Caco-2 (cell line): ENCODE results near the gene FBXO17. TPM values are rescaled to one million over a fixed set of nuclear protein-coding genes. Genes with fewer than 3 reads are reported as not detected.
A peak's percentile ranks its signal among the peaks of the same experiment; 100 is the strongest.

Experiments
- BruUV-seq: library from RNA; stranded (reverse); fragments of 400-500 nt; replicated peaks from 2 replicates; lab custom pipeline; 2021; lab: Mats Ljungman, UMichigan
- CTCF ChIA-PET: fragments of 300-600 bp; sonication (Branson Sonifier 250); formaldehyde crosslinking; loops from one replicate; lab custom pipeline; 2022; ENCODE audit warnings: antibody characterized with exemption; lab: Charles Lee
- POLR2A ChIA-PET: fragments of 300-600 bp; sonication (Branson Sonifier 250); formaldehyde crosslinking; loops from one replicate; lab custom pipeline; 2022; ENCODE audit warnings: antibody characterized with exemption; lab: Charles Lee
- DNase-seq, 2 experiments: peaks; one replicate each; pipeline versions ENCODE4 v3.0.0 to v3.0.0-alpha.2; 2020 to 2022
- H3K27me3 ChIP-seq: replicated peaks from 2 replicates; pipeline ENCODE4 v1.6.0; 2011; ENCODE audit warnings: low read length; ENCODE audit not compliant: control insufficient read depth, insufficient read depth
- H3K36me3 ChIP-seq: 2 replicates; pipeline ENCODE4 v1.5.1; 2011; ENCODE audit warnings: low read length; ENCODE audit not compliant: control insufficient read depth, insufficient read depth
- H3K4me1 ChIP-seq: fragments of 250-450 bp; sonication (Bioruptor Pico); 2 replicates; pipeline ENCODE4 v1.5.1; 2020; ENCODE audit warnings: mild to moderate bottlenecking
- H3K4me3 ChIP-seq: 2 replicates; pipeline ENCODE4 v1.5.1; 2011; ENCODE audit warnings: low read depth, mild to moderate bottlenecking, control low read depth, low read length
- H3K9me3 ChIP-seq: fragments of 250-450 bp; sonication (Bioruptor Pico); 2 replicates; pipeline ENCODE4 v1.5.1; 2020; ENCODE audit warnings: mild to moderate bottlenecking, moderate library complexity
- H3K27ac Mint-ChIP-seq: one replicate; pipeline ENCODE4 v1.8.0; 2022; ENCODE audit warnings: mixed read lengths; ENCODE audit not compliant: unreplicated experiment
- H3K27me3 Mint-ChIP-seq: one replicate; pipeline ENCODE4 v1.8.0; 2022; ENCODE audit warnings: mixed read lengths; ENCODE audit not compliant: insufficient read depth, unreplicated experiment
- H3K36me3 Mint-ChIP-seq: one replicate; pipeline ENCODE4 v1.8.0; 2022; ENCODE audit warnings: mild to moderate bottlenecking, mixed read lengths; ENCODE audit not compliant: insufficient read depth, unreplicated experiment
- H3K4me1 Mint-ChIP-seq: one replicate; pipeline ENCODE4 v1.8.0; 2022; ENCODE audit warnings: low read depth, mixed read lengths; ENCODE audit not compliant: unreplicated experiment
- H3K4me3 Mint-ChIP-seq: one replicate; pipeline ENCODE4 v1.8.0; 2022; ENCODE audit warnings: mild to moderate bottlenecking, moderate library complexity, mixed read lengths; ENCODE audit not compliant: unreplicated experiment
- H3K9me3 Mint-ChIP-seq: one replicate; pipeline ENCODE4 v1.8.0; 2022; ENCODE audit warnings: mixed read lengths; ENCODE audit not compliant: unreplicated experiment
- CTCF ChIP-seq, 2 experiments: fragments of 200-600 bp in 1 of 2; IDR thresholded peaks; 1 replicate in 1 of 2; 2 replicates in 1 of 2; pipeline versions ENCODE4 v1.5.1 to v1.8.0; 2011 to 2022; ENCODE audit warnings: antibody characterized with exemption in 1 of 2, control low read depth in 1 of 2, inconsistent platforms in 1 of 2, low read depth in 1 of 2, low read length in 1 of 2, mild to moderate bottlenecking in 1 of 2, moderate library complexity in 1 of 2; ENCODE audit not compliant: insufficient read depth in 1 of 2, severe bottlenecking in 1 of 2, unreplicated experiment in 1 of 2
- intact Hi-C: fragments of 100-400 bp; cut with micrococcal nuclease; formaldehyde crosslinking; loops from one replicate; pipeline ENCODE4 v1.10.0; 2022; ENCODE audit not compliant: unreplicated experiment
- total RNA-seq: library from RNA; stranded (reverse); gene quantifications from 2 replicates; pipeline ENCODE4 v1.2.3, GENCODE V29; 2022

FBXO17 gene
- total RNA-seq, 1 experiment from 2014 or later: 42.8 TPM

GRCh38 chr19:38933544-38933943 is 42.0 kb downstream of the FBXO17 start:
- H3K27me3 Mint-ChIP-seq: no peaks in the 10 kb centered on the region
- no peaks in the 10 kb centered on the region for H3K27me3 ChIP-seq
- H3K4me3 ChIP-seq: no peak overlapping the region
- no peak for DNase-seq
- H3K9me3 ChIP-seq: peaks cover 24% of the 10 kb centered on the region
- 0 out of 2 replicates have a peak, but pooled peaks cover 5% of the 10 kb centered on the region for H3K4me1 ChIP-seq
- no peak overlapping the region for H3K4me3 Mint-ChIP-seq
- no peaks in the 10 kb centered on the region for H3K4me1 Mint-ChIP-seq
- TF ChIP-seq CTCF (IDR thresholded peaks at IDR 0.05; ENCODE audit: insufficient read depth in 1 of 2, low read depth in 1 of 2, low read length in 1 of 2, severe bottlenecking in 1 of 2, unreplicated experiment in 1 of 2): no peak
- no peak overlapping the region for H3K27ac Mint-ChIP-seq
- intact Hi-C loops: no loop called here
- ChIA-PET POLR2A (no interaction called here), CTCF (no interaction called here)
- peaks cover 10% of the 10 kb centered on the region for H3K9me3 Mint-ChIP-seq
- peaks cover 55% of the 10 kb centered on the region for H3K36me3 Mint-ChIP-seq
- no TSS peak for BruUV-seq
- peaks cover 7% of the 10 kb centered on the region for H3K36me3 ChIP-seq

- no peak overlapping the region for H3K27ac Mint-ChIP-seq
- H3K36me3 Mint-ChIP-seq: peaks cover 64% of the 10 kb centered on the region
- POLR2A ChIA-PET: no interaction called here
- H3K4me3 Mint-ChIP-seq: peak overlapping the region; percentile 33
- peak in 1 of 2 experiments; percentile 19 for TF ChIP-seq CTCF (IDR thresholded peaks at IDR 0.05; ENCODE audit: insufficient read depth in 1 of 2, low read depth in 1 of 2, low read length in 1 of 2, severe bottlenecking in 1 of 2, unreplicated experiment in 1 of 2)
- CTCF ChIA-PET: interaction anchor here (0.7 to 3.2 kb wide), 2 partner anchors 32 to 81 kb away, joined by 3 to 24 read pairs; partner anchors contain the start of genes NFKBIB and SIRT2
- H3K9me3 Mint-ChIP-seq: peaks cover 10% of the 10 kb centered on the region
- H3K4me1 Mint-ChIP-seq: no peaks in the 10 kb centered on the region
- Histone ChIP-seq H3K4me3 (no peak overlapping the region), H3K27me3 (no peaks in the 10 kb centered on the region), H3K36me3 (peaks cover 7% of the 10 kb centered on the region), H3K9me3 (peaks cover 24% of the 10 kb centered on the region), H3K4me1 (0 out of 2 replicates have a peak, but pooled peaks cover 5% of the 10 kb centered on the region)
- no peak for DNase-seq
- intact Hi-C loops: no loop called here
- BruUV-seq: no TSS peak
- no peaks in the 10 kb centered on the region for H3K27me3 Mint-ChIP-seq
These were observed 42.9 kb downstream of the FBXO17 start for GRCh38 chr19:38932425-38933179.

GRCh38 chr19:38931521-38931793 is 44.1 kb downstream of the FBXO17 start:
- H3K4me1 ChIP-seq: 0 out of 2 replicates have a peak, but pooled peaks cover 5% of the 10 kb centered on the region
- POLR2A ChIA-PET: interaction anchor here (1.1 to 1.7 kb wide), 2 partner anchors 84 to 100 kb away, joined by 3 to 10 read pairs; no protein-coding TSS in a partner anchor
- H3K9me3 ChIP-seq: peaks cover 24% of the 10 kb centered on the region
- peak overlapping the region; percentile 99 for H3K27ac Mint-ChIP-seq
- no peak for TF ChIP-seq CTCF (IDR thresholded peaks at IDR 0.05; ENCODE audit: insufficient read depth in 1 of 2, low read depth in 1 of 2, low read length in 1 of 2, severe bottlenecking in 1 of 2, unreplicated experiment in 1 of 2)
- no peaks in the 10 kb centered on the region for H3K27me3 Mint-ChIP-seq
- H3K27me3 ChIP-seq: no peaks in the 10 kb centered on the region
- intact Hi-C loops: loop anchor here (2.0 kb wide), 1 partner anchor 101 kb away; the partner anchor contains the start of gene ECH1
- peaks cover 7% of the 10 kb centered on the region for H3K36me3 ChIP-seq
- peaks cover 10% of the 10 kb centered on the region for H3K9me3 Mint-ChIP-seq
- H3K4me1 Mint-ChIP-seq: no peaks in the 10 kb centered on the region
- H3K4me3 ChIP-seq: peak overlapping the region; percentile 85
- no peak for DNase-seq
- no TSS peak for BruUV-seq
- H3K36me3 Mint-ChIP-seq: peaks cover 69% of the 10 kb centered on the region
- peak overlapping the region; percentile 77 for H3K4me3 Mint-ChIP-seq
- CTCF ChIA-PET: interaction anchor here (0.6 to 3.2 kb wide), 6 partner anchors 13 to 142 kb away, joined by 3 to 24 read pairs (median 7); partner anchors contain the start of genes NFKBIB and SIRT2
